ENCODE measurements around the gene FBXO27. TPM values are rescaled to one million over a fixed set of nuclear protein-coding genes. Genes with fewer than 3 reads are reported as not detected.

The FBXO27 gene
- total and polyA plus RNA-seq, 3 experiments from 2014 or later = 0.37 to 0.80 (median 0.64) TPM

GRCh38 chr19:39036581-39036980 is 4.2 kb upstream of the FBXO27 start:
- Mint-ChIP-seq H3K36me3 (no peaks in the 10 kb centered on the region), H3K27ac (no peak overlapping the region), H3K27me3 (peaks cover 1 to 31% of the 10 kb centered on the region in 2 donors), H3K4me1 (peaks cover 0 to 7% (median 3%) of the 10 kb centered on the region in 3 donors), H3K9me3 (no peaks in the 10 kb centered on the region), H3K4me3 (no peak overlapping the region)
- ChIA-PET CTCF (interaction anchor here (0.6 kb wide), 1 partner anchor 23 kb away, joined by 3 read pairs; no protein-coding TSS in a partner anchor), POLR2A (no interaction called here)
- no peak for DNase-seq
- Histone ChIP-seq H3K36me3 (ENCODE audit: insufficient read depth, low read length) (no peaks in the 10 kb centered on the region), H3K27me3 (ENCODE audit: insufficient read depth, low read length, poor library complexity, severe bottlenecking) (no peaks in the 10 kb centered on the region), H3K9me3 (ENCODE audit: low read length) (no peaks in the 10 kb centered on the region), H3K4me3 (ENCODE audit: low read length) (no peak overlapping the region), H3K4me1 (ENCODE audit: insufficient read depth, low read length) (no peaks in the 10 kb centered on the region), H3K27ac (ENCODE audit: low read depth, low read length) (no peak overlapping the region)

GRCh38 chr19:39031368-39032062 is 834 bp downstream of the FBXO27 start:
- Histone ChIP-seq H3K4me3 (ENCODE audit: low read length) (peak overlapping the region; percentile 44), H3K4me1 (ENCODE audit: insufficient read depth, low read length) (peaks cover 8% of the 10 kb centered on the region), H3K27ac (ENCODE audit: low read depth, low read length) (no peak overlapping the region), H3K36me3 (ENCODE audit: insufficient read depth, low read length) (no peaks in the 10 kb centered on the region), H3K27me3 (ENCODE audit: insufficient read depth, low read length, poor library complexity, severe bottlenecking) (no peaks in the 10 kb centered on the region), H3K9me3 (ENCODE audit: low read length) (no peaks in the 10 kb centered on the region)
- H3K36me3 Mint-ChIP-seq = no peaks in the 10 kb centered on the region
- H3K27ac Mint-ChIP-seq = peak overlapping the region in 1 of 8 donors; percentile 68
- ChIA-PET CTCF (no interaction called here), POLR2A (no interaction called here)
- peaks cover 3 to 29% of the 10 kb centered on the region in 2 donors for H3K27me3 Mint-ChIP-seq
- peaks cover 4 to 19% (median 7%) of the 10 kb centered on the region in 3 donors for H3K4me1 Mint-ChIP-seq
- peak; percentile 61 to 80 (median 67) for DNase-seq
- H3K9me3 Mint-ChIP-seq = no peaks in the 10 kb centered on the region
- H3K4me3 Mint-ChIP-seq = peak overlapping the region; percentile 73 to 90 (median 78)

- peak overlapping the region in 1 of 8 donors; percentile 68 for H3K27ac Mint-ChIP-seq
- H3K27me3 ChIP-seq (ENCODE audit: insufficient read depth, low read length, poor library complexity, severe bottlenecking) = no peaks in the 10 kb centered on the region
- H3K4me1 Mint-ChIP-seq = peaks cover 4 to 19% (median 7%) of the 10 kb centered on the region in 3 donors
- ChIA-PET CTCF (no interaction called here), POLR2A (no interaction called here)
- H3K4me1 ChIP-seq (ENCODE audit: insufficient read depth, low read length) = peaks cover 8% of the 10 kb centered on the region
- H3K36me3 Mint-ChIP-seq = no peaks in the 10 kb centered on the region
- peak in 1 of 5 donors; percentile 6 for DNase-seq
- H3K9me3 ChIP-seq (ENCODE audit: low read length) = no peaks in the 10 kb centered on the region
- H3K27ac ChIP-seq (ENCODE audit: low read depth, low read length) = no peak overlapping the region
- peaks cover 4 to 32% of the 10 kb centered on the region in 2 donors for H3K27me3 Mint-ChIP-seq
- peaks cover 0 to 1% (median 0%) of the 10 kb centered on the region in 5 donors for H3K9me3 Mint-ChIP-seq
- peak overlapping the region; percentile 44 for H3K4me3 ChIP-seq (ENCODE audit: low read length)
- H3K36me3 ChIP-seq (ENCODE audit: insufficient read depth, low read length) = no peaks in the 10 kb centered on the region
- peak overlapping the region; percentile 73 to 90 (median 78) for H3K4me3 Mint-ChIP-seq
Observed at GRCh38 chr19:39030854-39031367, 1.4 kb downstream of the FBXO27 start.

GRCh38 chr19:39024875-39025641 is 7.3 kb downstream of the FBXO27 start:
- Mint-ChIP-seq H3K4me1 (no peaks in the 10 kb centered on the region), H3K4me3 (no peak overlapping the region), H3K9me3 (peaks cover 0 to 1% (median 0%) of the 10 kb centered on the region in 5 donors), H3K27me3 (peaks cover 7 to 42% of the 10 kb centered on the region in 2 donors), H3K36me3 (no peaks in the 10 kb centered on the region), H3K27ac (no peak overlapping the region)
- no peaks in the 10 kb centered on the region for H3K4me1 ChIP-seq (ENCODE audit: insufficient read depth, low read length)
- H3K27me3 ChIP-seq (ENCODE audit: insufficient read depth, low read length, poor library complexity, severe bottlenecking) = no peaks in the 10 kb centered on the region
- no peaks in the 10 kb centered on the region for H3K9me3 ChIP-seq (ENCODE audit: low read length)
- CTCF ChIA-PET = no interaction called here
- H3K27ac ChIP-seq (ENCODE audit: low read depth, low read length) = no peak overlapping the region
- POLR2A ChIA-PET = no interaction called here
- H3K36me3 ChIP-seq (ENCODE audit: insufficient read depth, low read length) = no peaks in the 10 kb centered on the region
- H3K4me3 ChIP-seq (ENCODE audit: low read length) = no peak overlapping the region
- no peak for DNase-seq

GRCh38 chr19:39021063-39021462 is 11.3 kb downstream of the FBXO27 start:
- H3K27ac Mint-ChIP-seq = peak overlapping the region in 1 of 8 donors; percentile 78

GRCh38 chr19:39017646-39018045 is 14.7 kb downstream of the FBXO27 start:
- ChIA-PET CTCF (interaction anchor here (1.0 kb wide), 1 partner anchor 20 kb away, joined by 3 read pairs; no protein-coding TSS in a partner anchor), POLR2A (no interaction called here)
- Histone ChIP-seq H3K9me3 (ENCODE audit: low read length) (no peaks in the 10 kb centered on the region), H3K36me3 (ENCODE audit: insufficient read depth, low read length) (no peaks in the 10 kb centered on the region), H3K27me3 (ENCODE audit: insufficient read depth, low read length, poor library complexity, severe bottlenecking) (no peaks in the 10 kb centered on the region), H3K4me3 (ENCODE audit: low read length) (no peak overlapping the region), H3K4me1 (ENCODE audit: insufficient read depth, low read length) (no peaks in the 10 kb centered on the region), H3K27ac (ENCODE audit: low read depth, low read length) (no peak overlapping the region)
- DNase-seq = no peak
- Mint-ChIP-seq H3K4me1 (no peaks in the 10 kb centered on the region), H3K27me3 (peaks cover 5 to 33% of the 10 kb centered on the region in 2 donors), H3K9me3 (no peaks in the 10 kb centered on the region), H3K27ac (no peak overlapping the region), H3K4me3 (no peak overlapping the region), H3K36me3 (no peaks in the 10 kb centered on the region)

More at GRCh38 chr19:39021063-39021462, 11.3 kb downstream of the FBXO27 start:
- Mint-ChIP-seq H3K36me3 (no peaks in the 10 kb centered on the region), H3K27me3 (peaks cover 5 to 41% of the 10 kb centered on the region in 2 donors), H3K4me1 (no peaks in the 10 kb centered on the region), H3K4me3 (no peak overlapping the region), H3K9me3 (no peaks in the 10 kb centered on the region)
- Histone ChIP-seq H3K36me3 (ENCODE audit: insufficient read depth, low read length) (no peaks in the 10 kb centered on the region), H3K4me3 (ENCODE audit: low read length) (no peak overlapping the region), H3K27ac (ENCODE audit: low read depth, low read length) (no peak overlapping the region), H3K27me3 (ENCODE audit: insufficient read depth, low read length, poor library complexity, severe bottlenecking) (no peaks in the 10 kb centered on the region), H3K4me1 (ENCODE audit: insufficient read depth, low read length) (no peaks in the 10 kb centered on the region), H3K9me3 (ENCODE audit: low read length) (no peaks in the 10 kb centered on the region)
- CTCF ChIA-PET = no interaction called here
- POLR2A ChIA-PET = no interaction called here
- DNase-seq = no peak

GRCh38 chr19:39017026-39017425 is 15.3 kb downstream of the FBXO27 start:
- CTCF ChIA-PET = no interaction called here
- H3K27me3 ChIP-seq (ENCODE audit: insufficient read depth, low read length, poor library complexity, severe bottlenecking) = no peaks in the 10 kb centered on the region
- H3K4me1 Mint-ChIP-seq = no peaks in the 10 kb centered on the region
- H3K4me3 ChIP-seq (ENCODE audit: low read length) = no peak overlapping the region
- no peaks in the 10 kb centered on the region for H3K4me1 ChIP-seq (ENCODE audit: insufficient read depth, low read length)
- no peaks in the 10 kb centered on the region for H3K36me3 ChIP-seq (ENCODE audit: insufficient read depth, low read length)
- POLR2A ChIA-PET = no interaction called here
- H3K9me3 ChIP-seq (ENCODE audit: low read length) = no peaks in the 10 kb centered on the region
- no peaks in the 10 kb centered on the region for H3K36me3 Mint-ChIP-seq
- peaks cover 5 to 33% of the 10 kb centered on the region in 2 donors for H3K27me3 Mint-ChIP-seq
- no peak overlapping the region for H3K27ac ChIP-seq (ENCODE audit: low read depth, low read length)
- no peaks in the 10 kb centered on the region for H3K9me3 Mint-ChIP-seq
- H3K27ac Mint-ChIP-seq = no peak overlapping the region
- no peak overlapping the region for H3K4me3 Mint-ChIP-seq
- DNase-seq = no peak

GRCh38 chr19:39014037-39014436 is 18.3 kb downstream of the FBXO27 start:
- Mint-ChIP-seq H3K9me3 (no peaks in the 10 kb centered on the region), H3K4me3 (no peak overlapping the region), H3K36me3 (no peaks in the 10 kb centered on the region), H3K27ac (no peak overlapping the region), H3K27me3 (peaks cover 3 to 20% of the 10 kb centered on the region in 2 donors), H3K4me1 (no peaks in the 10 kb centered on the region)
- ChIA-PET CTCF (no interaction called here), POLR2A (no interaction called here)
- DNase-seq = no peak
- no peaks in the 10 kb centered on the region for H3K36me3 ChIP-seq (ENCODE audit: insufficient read depth, low read length)
- no peak overlapping the region for H3K4me3 ChIP-seq (ENCODE audit: low read length)
- H3K4me1 ChIP-seq (ENCODE audit: insufficient read depth, low read length) = no peaks in the 10 kb centered on the region
- no peaks in the 10 kb centered on the region for H3K27me3 ChIP-seq (ENCODE audit: insufficient read depth, low read length, poor library complexity, severe bottlenecking)
- no peaks in the 10 kb centered on the region for H3K9me3 ChIP-seq (ENCODE audit: low read length)
- H3K27ac ChIP-seq (ENCODE audit: low read depth, low read length) = no peak overlapping the region

Measured in CD8-positive, alpha-beta memory T cell (primary cell).